Measurements from ENCODE around the gene MRGPRF. TPM values are rescaled to one million over a fixed set of nuclear protein-coding genes. Genes with fewer than 3 reads are reported as not detected.
"Not testable (repeated sequence)": the region's sequence is repeated elsewhere in the genome, so short reads cannot be mapped to it uniquely, and the experiment has no call there.

MRGPRF gene
- polyA plus RNA-seq, 2 of the 4 experiments (the other 2 are of a cell fraction): 0.04 TPM; not detected in 1

GRCh38 chr11:68977781-68978625 is 35.0 kb downstream of the MRGPRF start:
- DNase-seq (ENCODE audit: low read depth in 1 of 2, low spot score in 1 of 2): no peak
- TF ChIP-seq TP53 (CRISPR knock-in tag; IDR thresholded peaks at IDR 0.05) (no peak), NPAS2 (CRISPR knock-in tag; IDR thresholded peaks at IDR 0.05; ENCODE audit: borderline replicate concordance) (no peak), ZFP36 (IDR thresholded peaks at IDR 0.05; ENCODE audit: borderline replicate concordance, partially characterized antibody) (no peak), PHF8 (IDR thresholded peaks at IDR 0.05; ENCODE audit: borderline replicate concordance, low read depth) (no peak), ESRRA (IDR thresholded peaks at IDR 0.05; ENCODE audit: borderline replicate concordance, low read length) (no peak)
- TF ChIP-seq, protein P1, sequence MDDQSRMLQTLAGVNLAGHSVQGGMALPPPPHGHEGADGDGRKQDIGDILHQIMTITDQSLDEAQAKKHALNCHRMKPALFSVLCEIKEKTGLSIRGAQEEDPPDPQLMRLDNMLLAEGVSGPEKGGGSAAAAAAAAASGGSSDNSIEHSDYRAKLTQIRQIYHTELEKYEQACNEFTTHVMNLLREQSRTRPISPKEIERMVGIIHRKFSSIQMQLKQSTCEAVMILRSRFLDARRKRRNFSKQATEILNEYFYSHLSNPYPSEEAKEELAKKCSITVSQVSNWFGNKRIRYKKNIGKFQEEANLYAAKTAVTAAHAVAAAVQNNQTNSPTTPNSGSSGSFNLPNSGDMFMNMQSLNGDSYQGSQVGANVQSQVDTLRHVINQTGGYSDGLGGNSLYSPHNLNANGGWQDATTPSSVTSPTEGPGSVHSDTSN (IDR thresholded peaks at IDR 0.05): no peak
- TF ChIP-seq, protein P2, sequence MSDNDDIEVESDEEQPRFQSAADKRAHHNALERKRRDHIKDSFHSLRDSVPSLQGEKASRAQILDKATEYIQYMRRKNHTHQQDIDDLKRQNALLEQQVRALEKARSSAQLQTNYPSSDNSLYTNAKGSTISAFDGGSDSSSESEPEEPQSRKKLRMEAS (IDR thresholded peaks at IDR 0.05): no peak
- CTCF ChIA-PET: interaction anchor here (0.6 to 1.1 kb wide), 2 partner anchors 9 to 1150 kb away, joined by 3 to 4 read pairs; no protein-coding TSS in a partner anchor
- Histone ChIP-seq H3K4me3 (no peak overlapping the region), H3K27ac (no peak overlapping the region), H3K4me2 (no peak overlapping the region), H3K9me3 (peaks cover 5% of the 10 kb centered on the region; the same call in 1 of the 3 replicates), H3K4me1 (no peaks in the 10 kb centered on the region)
- POLR2A ChIA-PET: no interaction called here
- no peak for FAIRE-seq
- no peak for ATAC-seq
- WGBS (ENCODE audit: missing lambda C conversion rate): 65% methylated on average over 14 of the region's 14 CpGs

- no peak overlapping the region for H3K4me2 ChIP-seq
- no peak overlapping the region for H3K27ac ChIP-seq
- POLR2A ChIA-PET: no interaction called here
- H3K4me3 ChIP-seq: no peak overlapping the region
- DNase-seq (ENCODE audit: low read depth in 1 of 2, low spot score in 1 of 2): no peak
- TF ChIP-seq HEYL (CRISPR knock-in tag; IDR thresholded peaks at IDR 0.05) (no peak), GATA3 (IDR thresholded peaks at IDR 0.05; ENCODE audit: borderline replicate concordance) (no peak)
- H3K4me1 ChIP-seq: no peaks in the 10 kb centered on the region
- CTCF ChIA-PET: interaction anchor here (1.1 kb wide), 1 partner anchor 10 kb away, joined by 4 read pairs; no protein-coding TSS in a partner anchor
- FAIRE-seq: no peak
- ATAC-seq: no peak
- no peaks in the 10 kb centered on the region for H3K9me3 ChIP-seq
- WGBS (ENCODE audit: missing lambda C conversion rate): 81% methylated on average over 4 of the region's 4 CpGs
These were observed 36.5 kb downstream of the MRGPRF start for GRCh38 chr11:68976563-68976962.

GRCh38 chr11:68976095-68976494 is 37.0 kb downstream of the MRGPRF start:
- 76% methylated on average over 4 of the region's 4 CpGs for WGBS (ENCODE audit: missing lambda C conversion rate)
- H3K4me3 ChIP-seq: no peak overlapping the region
- no peak overlapping the region for H3K4me2 ChIP-seq
- CTCF ChIA-PET: no interaction called here
- POLR2A ChIA-PET: no interaction called here
- H3K27ac ChIP-seq: no peak overlapping the region
- no peak for FAIRE-seq
- no peaks in the 10 kb centered on the region for H3K9me3 ChIP-seq
- no peaks in the 10 kb centered on the region for H3K4me1 ChIP-seq
- DNase-seq (ENCODE audit: low read depth in 1 of 2, low spot score in 1 of 2): no peak
- no peak for TF ChIP-seq RFX5 (IDR thresholded peaks at IDR 0.05)
- TF ChIP-seq HOXB5 (CRISPR knock-in tag; IDR thresholded peaks at IDR 0.05): no peak
- TF ChIP-seq EHF (CRISPR knock-in tag; IDR thresholded peaks at IDR 0.05): no peak
- TF ChIP-seq ZNF302 (CRISPR knock-in tag; IDR thresholded peaks at IDR 0.05): no peak
- ATAC-seq: no peak

DNA sequence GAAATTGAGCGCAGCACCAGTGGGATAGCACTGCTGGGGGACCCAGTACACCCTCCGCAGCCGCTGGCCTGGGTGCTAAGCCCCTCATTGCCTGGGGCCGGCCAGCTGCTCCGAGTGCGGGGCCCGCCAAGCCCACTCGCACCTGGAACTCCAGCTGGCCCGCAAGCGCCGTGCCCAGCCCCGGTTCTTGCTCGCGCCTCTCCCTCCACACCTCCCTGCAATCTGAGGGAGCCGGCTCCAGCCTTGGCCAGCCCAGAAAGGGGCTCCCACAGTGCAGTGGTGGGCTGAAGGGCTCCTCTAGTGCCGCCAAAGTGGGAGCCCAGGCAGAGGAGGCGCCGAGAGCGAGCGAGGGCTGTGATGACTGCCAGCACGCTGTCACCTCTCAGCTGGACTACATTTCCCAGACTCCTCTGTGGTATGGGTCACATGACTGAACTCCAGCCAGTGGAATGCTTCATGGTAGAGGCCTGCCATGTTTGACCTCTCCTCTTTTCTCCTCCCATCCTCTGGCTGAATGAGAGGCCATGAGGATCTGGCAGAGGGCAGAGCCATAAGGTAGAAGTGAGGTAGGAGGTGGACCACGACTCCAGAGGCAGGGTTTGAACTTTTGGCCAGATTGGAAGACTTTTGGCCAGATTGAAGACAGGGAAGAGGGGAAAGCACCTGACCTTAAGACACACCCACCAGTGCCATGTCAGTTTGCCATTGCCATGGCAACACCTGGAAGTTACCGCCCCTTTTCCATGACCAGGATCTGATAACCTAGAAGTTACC is 38.4 kb downstream of the MRGPRF start:
- Histone ChIP-seq H3K4me2 (no peak overlapping the region), H3K4me1 (no peaks in the 10 kb centered on the region), H3K4me3 (no peak overlapping the region), H3K27ac (no peak overlapping the region), H3K9me3 (no peaks in the 10 kb centered on the region)
- ChIA-PET CTCF (no interaction called here), POLR2A (no interaction called here)
- FAIRE-seq (no peak), DNase-seq (ENCODE audit: low read depth in 1 of 2, low spot score in 1 of 2) (peak; percentile 62 to 68), ATAC-seq (peak; percentile 80 to 97; a peak in 5 of 6 replicates)
- 42% methylated on average over 8 of the region's 23 CpGs for WGBS (ENCODE audit: missing lambda C conversion rate)
- no peak for TF ChIP-seq KDM1A (IDR thresholded peaks at IDR 0.05; ENCODE audit: low read depth)
- no peak for TF ChIP-seq ZSCAN20 (CRISPR knock-in tag; IDR thresholded peaks at IDR 0.05)
- TF ChIP-seq, protein P3, sequence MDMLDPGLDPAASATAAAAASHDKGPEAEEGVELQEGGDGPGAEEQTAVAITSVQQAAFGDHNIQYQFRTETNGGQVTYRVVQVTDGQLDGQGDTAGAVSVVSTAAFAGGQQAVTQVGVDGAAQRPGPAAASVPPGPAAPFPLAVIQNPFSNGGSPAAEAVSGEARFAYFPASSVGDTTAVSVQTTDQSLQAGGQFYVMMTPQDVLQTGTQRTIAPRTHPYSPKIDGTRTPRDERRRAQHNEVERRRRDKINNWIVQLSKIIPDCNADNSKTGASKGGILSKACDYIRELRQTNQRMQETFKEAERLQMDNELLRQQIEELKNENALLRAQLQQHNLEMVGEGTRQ (IDR thresholded peaks at IDR 0.05): peak; percentile 84
- no peak for TF ChIP-seq RFX5 (IDR thresholded peaks at IDR 0.05)
- no peak for TF ChIP-seq GATA3 (IDR thresholded peaks at IDR 0.05; ENCODE audit: borderline replicate concordance)

GRCh38 chr11:68973706-68974105 is 39.3 kb downstream of the MRGPRF start:
- POLR2A ChIA-PET; H3K4me3 ChIP-seq; FAIRE-seq; H3K27ac ChIP-seq; ATAC-seq; DNase-seq (ENCODE audit: low read depth in 1 of 2, low spot score in 1 of 2); H3K9me3 ChIP-seq; H3K4me1 ChIP-seq; H3K4me2 ChIP-seq: not testable (repeated sequence)
- CTCF ChIA-PET: interaction anchor here (0.8 to 1.3 kb wide), 2 partner anchors 23 to 115 kb away, joined by 3 to 4 read pairs; no protein-coding TSS in a partner anchor
- WGBS (ENCODE audit: missing lambda C conversion rate): 83% methylated on average over 12 of the region's 12 CpGs
